HL-60 (cell line): ENCODE measurements around the gene DRD4.

Source experiments
- DNase-seq, 2 experiments: peaks; one replicate each; pipeline ENCODE4 v3.0.0-alpha.2; 2010 to 2020; ENCODE audit warnings: low read depth in 1 of 2, low spot score in 1 of 2
- H3K27ac ChIP-seq: fragments of 250-450 bp; sonication (Bioruptor Pico); replicated peaks from 2 replicates; pipeline ENCODE4 v1.5.1; 2020; ENCODE audit warnings: mild to moderate bottlenecking, moderate library complexity
- H3K27me3 ChIP-seq: fragments of 250-450 bp; sonication (Bioruptor Pico); 2 replicates; pipeline ENCODE4 v1.5.1; 2021; ENCODE audit warnings: mild to moderate bottlenecking, moderate library complexity; ENCODE audit not compliant: insufficient read depth, poor library complexity, severe bottlenecking
- H3K4me3 ChIP-seq: replicated peaks from 2 replicates; pipeline ENCODE4 v1.5.1; 2011; ENCODE audit warnings: mild to moderate bottlenecking, control low read depth, low read length; ENCODE audit not compliant: insufficient read depth
- CTCF ChIP-seq: IDR thresholded peaks from one replicate; pipeline ENCODE4 v1.5.1; 2011; ENCODE audit warnings: low read length, control low read depth, inconsistent platforms; ENCODE audit not compliant: insufficient read depth
- GABPA ChIP-seq: IDR thresholded peaks from 2 replicates; pipeline ENCODE4 v1.6.1; 2012; ENCODE audit warnings: low read depth
- POLR2AphosphoS5 ChIP-seq: IDR thresholded peaks from 2 replicates; pipeline ENCODE4 v1.6.1; 2012; ENCODE audit warnings: low read depth
- SPI1 ChIP-seq: IDR thresholded peaks from 2 replicates; pipeline ENCODE4 v1.6.1; 2012; ENCODE audit warnings: low read depth, mild to moderate bottlenecking, borderline replicate concordance
- TF ChIP-seq, protein P1 (sequence below): IDR thresholded peaks from 2 replicates; pipeline ENCODE4 v1.6.1; 2012; ENCODE audit warnings: low read depth; ENCODE audit not compliant: insufficient replicate concordance

Gene DRD4

DNA sequence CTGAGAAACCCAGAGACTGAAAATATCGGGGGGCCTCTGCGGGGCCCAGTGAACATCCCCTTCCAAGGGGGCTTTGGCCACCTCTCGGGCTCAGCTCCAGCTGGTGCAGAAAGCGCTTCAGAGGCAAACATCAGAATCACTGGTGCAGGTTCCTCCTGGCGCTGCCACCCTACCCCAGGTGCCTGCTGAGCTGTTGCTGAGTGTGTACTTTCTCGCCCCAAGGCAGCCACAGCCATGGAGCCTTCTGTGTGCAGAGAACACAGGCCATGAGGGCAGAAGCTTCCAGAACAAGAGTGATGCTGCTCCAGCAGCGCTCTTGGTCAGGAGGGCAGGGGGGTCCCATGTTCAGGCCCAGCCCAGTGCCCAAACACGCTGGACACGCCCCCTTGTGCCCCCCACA, 6.3 kb downstream of the DRD4 start:
- H3K27ac ChIP-seq, result no peak overlapping the region
- no peaks in the 10 kb centered on the region for H3K27me3 ChIP-seq
- no peak for DNase-seq
- no peak overlapping the region for H3K4me3 ChIP-seq
- TF ChIP-seq, protein P1, sequence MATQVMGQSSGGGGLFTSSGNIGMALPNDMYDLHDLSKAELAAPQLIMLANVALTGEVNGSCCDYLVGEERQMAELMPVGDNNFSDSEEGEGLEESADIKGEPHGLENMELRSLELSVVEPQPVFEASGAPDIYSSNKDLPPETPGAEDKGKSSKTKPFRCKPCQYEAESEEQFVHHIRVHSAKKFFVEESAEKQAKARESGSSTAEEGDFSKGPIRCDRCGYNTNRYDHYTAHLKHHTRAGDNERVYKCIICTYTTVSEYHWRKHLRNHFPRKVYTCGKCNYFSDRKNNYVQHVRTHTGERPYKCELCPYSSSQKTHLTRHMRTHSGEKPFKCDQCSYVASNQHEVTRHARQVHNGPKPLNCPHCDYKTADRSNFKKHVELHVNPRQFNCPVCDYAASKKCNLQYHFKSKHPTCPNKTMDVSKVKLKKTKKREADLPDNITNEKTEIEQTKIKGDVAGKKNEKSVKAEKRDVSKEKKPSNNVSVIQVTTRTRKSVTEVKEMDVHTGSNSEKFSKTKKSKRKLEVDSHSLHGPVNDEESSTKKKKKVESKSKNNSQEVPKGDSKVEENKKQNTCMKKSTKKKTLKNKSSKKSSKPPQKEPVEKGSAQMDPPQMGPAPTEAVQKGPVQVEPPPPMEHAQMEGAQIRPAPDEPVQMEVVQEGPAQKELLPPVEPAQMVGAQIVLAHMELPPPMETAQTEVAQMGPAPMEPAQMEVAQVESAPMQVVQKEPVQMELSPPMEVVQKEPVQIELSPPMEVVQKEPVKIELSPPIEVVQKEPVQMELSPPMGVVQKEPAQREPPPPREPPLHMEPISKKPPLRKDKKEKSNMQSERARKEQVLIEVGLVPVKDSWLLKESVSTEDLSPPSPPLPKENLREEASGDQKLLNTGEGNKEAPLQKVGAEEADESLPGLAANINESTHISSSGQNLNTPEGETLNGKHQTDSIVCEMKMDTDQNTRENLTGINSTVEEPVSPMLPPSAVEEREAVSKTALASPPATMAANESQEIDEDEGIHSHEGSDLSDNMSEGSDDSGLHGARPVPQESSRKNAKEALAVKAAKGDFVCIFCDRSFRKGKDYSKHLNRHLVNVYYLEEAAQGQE, result no peak
- TF ChIP-seq CTCF (no peak), SPI1 (no peak), POLR2AphosphoS5 (no peak), GABPA (no peak)

DNA sequence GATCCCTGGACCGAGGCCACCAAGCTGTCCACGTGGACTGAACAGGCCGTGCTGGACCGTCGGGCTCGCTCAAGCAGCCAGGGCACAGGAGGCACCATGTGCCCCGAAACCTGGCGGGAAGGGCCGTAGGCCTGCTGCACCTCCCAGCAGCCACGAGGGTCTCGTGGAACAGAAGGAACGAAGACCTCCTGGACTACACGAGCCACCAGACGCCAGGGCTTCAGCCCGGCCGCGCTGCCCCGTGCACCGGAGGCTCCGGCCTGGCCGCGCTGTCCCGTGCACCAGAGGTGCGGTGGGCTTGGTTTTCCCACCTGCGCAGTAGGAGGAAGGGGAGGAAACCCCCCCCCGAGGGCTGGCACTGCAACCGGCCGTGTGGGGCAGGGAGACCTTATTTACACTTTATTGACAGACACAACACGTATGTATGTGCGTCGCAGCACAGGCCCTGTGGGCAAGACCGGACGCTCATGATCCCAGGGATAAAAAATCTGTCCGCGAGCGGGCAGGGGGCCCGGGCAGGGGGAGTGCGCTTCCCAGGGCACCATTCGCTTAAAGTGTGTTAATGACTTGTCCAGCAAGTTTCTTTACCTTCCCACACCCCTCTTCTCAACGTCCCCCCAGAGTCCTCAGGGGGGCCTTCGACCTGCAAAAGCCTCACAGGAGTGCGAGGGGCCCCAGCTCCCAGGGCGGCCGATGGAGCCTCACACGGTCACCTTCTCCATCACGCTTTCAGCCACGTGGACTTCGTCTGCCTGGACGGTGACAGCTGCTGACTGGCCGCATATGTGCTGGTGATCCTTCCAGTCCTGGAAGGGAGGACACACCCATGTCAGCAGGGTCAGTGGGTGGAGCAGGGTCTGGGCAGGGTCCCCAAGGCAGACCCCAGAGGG, 7.0 kb downstream of the DRD4 start:
- Histone ChIP-seq H3K27ac (no peak overlapping the region), H3K27me3 (no peaks in the 10 kb centered on the region), H3K4me3 (no peak overlapping the region)
- TF ChIP-seq SPI1, result no peak
- TF ChIP-seq GABPA, result no peak
- TF ChIP-seq CTCF, result no peak
- TF ChIP-seq, protein P1, result no peak
- peak; percentile 19; the same call in 1 of the 2 replicates for TF ChIP-seq POLR2AphosphoS5
- DNase-seq, result no peak

GRCh38 chr11:645536-645935, 8.5 kb downstream of the DRD4 start:
- Histone ChIP-seq H3K4me3 (no peak overlapping the region), H3K27ac (no peak overlapping the region), H3K27me3 (no peaks in the 10 kb centered on the region)
- DNase-seq, result no peak
- TF ChIP-seq CTCF, result no peak
- TF ChIP-seq GABPA, result no peak
- no peak for TF ChIP-seq SPI1
- TF ChIP-seq, protein P1, result no peak
- TF ChIP-seq POLR2AphosphoS5, result no peak; the same call in 1 of the 2 replicates
